SKM-1 treated with dmso at 0.1 percent for 144 hours (cell line): Measurements from ENCODE around the gene FUT3.
A peak's percentile ranks its signal among the peaks of the same experiment; 100 is the strongest.

Source experiments
- DNase-seq: peaks from one replicate; lab custom pipeline; 2025; ENCODE audit not compliant: unreplicated experiment; lab: John Stamatoyannopoulos, UW

Gene FUT3

GRCh38 chr19:5826531-5827341, 24.5 kb downstream of the FUT3 start:
- DNase-seq, result no peak

GRCh38 chr19:5825178-5825577, 26.1 kb downstream of the FUT3 start:
- DNase-seq, result no peak

- DNase-seq, result no peak
Observed at GRCh38 chr19:5824751-5825150, 26.5 kb downstream of the FUT3 start.

GRCh38 chr19:5823579-5824281, 27.5 kb downstream of the FUT3 start:
- no peak for DNase-seq

GRCh38 chr19:5822181-5822844, 28.9 kb downstream of the FUT3 start:
- no peak for DNase-seq

- DNase-seq, result no peak
Observed at GRCh38 chr19:5821521-5822180, 29.6 kb downstream of the FUT3 start.

GRCh38 chr19:5820785-5821184, 30.5 kb downstream of the FUT3 start:
- no peak for DNase-seq

GRCh38 chr19:5818594-5818993, 32.7 kb downstream of the FUT3 start:
- no peak for DNase-seq

GRCh38 chr19:5817218-5817617, 34.0 kb downstream of the FUT3 start:
- no peak for DNase-seq

- DNase-seq, result no peak
Observed at GRCh38 chr19:5814852-5815246, 36.4 kb downstream of the FUT3 start.

- no peak for DNase-seq
Observed at GRCh38 chr19:5814123-5814851, 37.0 kb downstream of the FUT3 start.

- DNase-seq, result no peak
Observed at GRCh38 chr19:5811117-5811516, 40.1 kb downstream of the FUT3 start.

- DNase-seq, result no peak
Observed at GRCh38 chr19:5809469-5809868, 41.8 kb downstream of the FUT3 start.

- DNase-seq, result peak; percentile 31
Observed at GRCh38 chr19:5809053-5809452, 42.2 kb downstream of the FUT3 start.

GRCh38 chr19:5808120-5808816, 43.0 kb downstream of the FUT3 start:
- DNase-seq, result no peak

GRCh38 chr19:5806905-5807304, 44.3 kb downstream of the FUT3 start:
- no peak for DNase-seq

GRCh38 chr19:5806133-5806489, 45.1 kb downstream of the FUT3 start:
- no peak for DNase-seq

GRCh38 chr19:5805462-5806132, 45.7 kb downstream of the FUT3 start:
- peak; percentile 36 for DNase-seq

- DNase-seq, result no peak
Observed at GRCh38 chr19:5804516-5805461, 46.5 kb downstream of the FUT3 start, which contains the start of gene NRTN. Gene NRTN (plus strand): TSS chr19:5805067. CDS start chr19:5824166, 19,099 bp downstream.
